Peyer's patch (tissue), 4 donors: ENCODE data around the gene ABHD1. TPM values are rescaled to one million over a fixed set of nuclear protein-coding genes. Genes with fewer than 3 reads are reported as not detected.
"Not testable (repeated sequence)": the region's sequence is repeated elsewhere in the genome, so short reads cannot be mapped to it uniquely, and the experiment has no call there.

Experiments used
- DNase-seq, 3 donors: peaks; one replicate each; pipeline ENCODE4 v3.0.0-alpha.2; 2017 to 2019
- H3K27ac ChIP-seq, 4 donors: fragments of 200-600 bp; sonication (generic); one replicate each; pipeline ENCODE4 v1.5.1; 2016 to 2019
- H3K27me3 ChIP-seq, 2 donors: fragments of 200-600 bp; sonication (generic); one replicate each; pipeline ENCODE4 v1.5.1; 2019
- H3K36me3 ChIP-seq, 3 donors: fragments of 200-600 bp; sonication (generic); one replicate each; pipeline ENCODE4 v1.5.1; 2016 to 2019
- H3K4me1 ChIP-seq, 4 donors: fragments of 200-600 bp; sonication (generic); one replicate each; pipeline ENCODE4 v1.5.1; 2016 to 2019
- H3K4me3 ChIP-seq, 4 donors: fragments of 200-600 bp; sonication (generic); 1 replicate in 3 of 4; 2 replicates in 1 of 4; pipeline ENCODE4 v1.5.1; 2016 to 2019; ENCODE audit warnings: mild to moderate bottlenecking in 1 of 4
- H3K9me3 ChIP-seq, 4 donors: fragments of 200-600 bp; sonication (generic); one replicate each; pipeline ENCODE4 v1.5.1; 2016 to 2019; ENCODE audit warnings: mild to moderate bottlenecking in 1 of 4
- POLR2A ChIP-seq, 2 donors: fragments of 450-650 bp; IDR thresholded peaks; one replicate each; pipeline ENCODE4 v1.5.1; 2017; ENCODE audit warnings: antibody characterized with exemption in 2 of 2, mild to moderate bottlenecking in 2 of 2, moderate library complexity in 2 of 2
- total RNA-seq, 4 donors: library from RNA; depleted of rRNA; stranded (reverse); fragments of >200 nt; gene quantifications; one replicate each; pipeline ENCODE4 v1.1.0, GENCODE V29; 2016
- TF ChIP-seq, protein P1 (sequence below), 6 experiments: fragments of 450-650 bp in 4 of 6; fragments of 200-600 bp in 2 of 6; sonication (generic) in 1 of 6; IDR thresholded peaks; one replicate each; pipeline ENCODE4 v1.5.1; 2017 to 2019; ENCODE audit warnings: antibody characterized with exemption in 6 of 6, mild to moderate bottlenecking in 3 of 6, moderate library complexity in 1 of 6

The ABHD1 gene
- total RNA-seq, 4 donors from 2014 or later, result 2.8 TPM; not detected in 3

DNA sequence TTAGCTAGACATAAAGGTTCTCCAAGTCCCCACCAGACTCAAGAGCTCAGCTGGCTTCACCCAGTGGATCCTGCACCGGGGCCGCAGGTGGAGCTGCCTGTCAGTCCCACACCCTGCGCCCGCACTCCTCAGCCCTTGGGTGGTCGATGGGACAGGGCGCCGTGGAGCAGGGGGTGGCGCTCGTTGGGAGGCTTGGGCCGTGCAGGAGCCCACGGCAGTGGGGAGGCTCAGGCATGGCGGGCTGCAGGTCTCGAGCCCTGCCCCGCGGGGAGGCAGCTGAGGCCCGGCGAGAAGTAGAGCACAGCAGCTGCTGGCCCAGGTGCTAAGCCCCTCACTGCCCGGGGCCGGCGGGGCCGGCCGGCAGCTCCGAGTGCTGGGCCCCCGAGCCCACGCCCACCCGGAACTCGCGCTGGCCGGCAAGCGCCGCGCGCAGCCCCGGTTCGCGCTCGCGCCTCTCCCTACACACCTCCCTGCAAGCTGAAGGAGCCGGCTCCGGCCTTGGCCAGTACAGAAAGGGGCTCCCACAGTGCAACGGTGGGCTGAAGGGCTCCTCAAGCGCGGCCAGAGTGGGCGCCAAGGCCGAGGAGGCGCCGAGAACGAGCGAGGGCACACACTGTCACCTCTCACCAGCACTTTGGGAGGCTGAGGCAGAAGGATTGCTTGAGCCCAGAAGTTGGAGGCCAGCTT lies 12.1 kb upstream of the ABHD1 start:
- not testable (repeated sequence) for H3K4me3 ChIP-seq, H3K27me3 ChIP-seq, H3K4me1 ChIP-seq, H3K36me3 ChIP-seq, H3K9me3 ChIP-seq, DNase-seq, H3K27ac ChIP-seq

- Histone ChIP-seq H3K4me3 (no peak overlapping the region), H3K4me1 (peaks cover 0 to 15% (median 6%) of the 10 kb centered on the region in 4 donors), H3K27ac (no peak overlapping the region), H3K9me3 (no peaks in the 10 kb centered on the region), H3K36me3 (no peaks in the 10 kb centered on the region), H3K27me3 (peaks cover 0 to 5% of the 10 kb centered on the region in 2 donors)
- DNase-seq, result no peak
- TF ChIP-seq, protein P1, sequence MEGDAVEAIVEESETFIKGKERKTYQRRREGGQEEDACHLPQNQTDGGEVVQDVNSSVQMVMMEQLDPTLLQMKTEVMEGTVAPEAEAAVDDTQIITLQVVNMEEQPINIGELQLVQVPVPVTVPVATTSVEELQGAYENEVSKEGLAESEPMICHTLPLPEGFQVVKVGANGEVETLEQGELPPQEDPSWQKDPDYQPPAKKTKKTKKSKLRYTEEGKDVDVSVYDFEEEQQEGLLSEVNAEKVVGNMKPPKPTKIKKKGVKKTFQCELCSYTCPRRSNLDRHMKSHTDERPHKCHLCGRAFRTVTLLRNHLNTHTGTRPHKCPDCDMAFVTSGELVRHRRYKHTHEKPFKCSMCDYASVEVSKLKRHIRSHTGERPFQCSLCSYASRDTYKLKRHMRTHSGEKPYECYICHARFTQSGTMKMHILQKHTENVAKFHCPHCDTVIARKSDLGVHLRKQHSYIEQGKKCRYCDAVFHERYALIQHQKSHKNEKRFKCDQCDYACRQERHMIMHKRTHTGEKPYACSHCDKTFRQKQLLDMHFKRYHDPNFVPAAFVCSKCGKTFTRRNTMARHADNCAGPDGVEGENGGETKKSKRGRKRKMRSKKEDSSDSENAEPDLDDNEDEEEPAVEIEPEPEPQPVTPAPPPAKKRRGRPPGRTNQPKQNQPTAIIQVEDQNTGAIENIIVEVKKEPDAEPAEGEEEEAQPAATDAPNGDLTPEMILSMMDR (IDR thresholded peaks at IDR 0.05), result no peak
- TF ChIP-seq POLR2A (IDR thresholded peaks at IDR 0.05), result no peak
These were observed 8.1 kb upstream of the ABHD1 start for GRCh38 chr2:27115519-27115918.

DNA sequence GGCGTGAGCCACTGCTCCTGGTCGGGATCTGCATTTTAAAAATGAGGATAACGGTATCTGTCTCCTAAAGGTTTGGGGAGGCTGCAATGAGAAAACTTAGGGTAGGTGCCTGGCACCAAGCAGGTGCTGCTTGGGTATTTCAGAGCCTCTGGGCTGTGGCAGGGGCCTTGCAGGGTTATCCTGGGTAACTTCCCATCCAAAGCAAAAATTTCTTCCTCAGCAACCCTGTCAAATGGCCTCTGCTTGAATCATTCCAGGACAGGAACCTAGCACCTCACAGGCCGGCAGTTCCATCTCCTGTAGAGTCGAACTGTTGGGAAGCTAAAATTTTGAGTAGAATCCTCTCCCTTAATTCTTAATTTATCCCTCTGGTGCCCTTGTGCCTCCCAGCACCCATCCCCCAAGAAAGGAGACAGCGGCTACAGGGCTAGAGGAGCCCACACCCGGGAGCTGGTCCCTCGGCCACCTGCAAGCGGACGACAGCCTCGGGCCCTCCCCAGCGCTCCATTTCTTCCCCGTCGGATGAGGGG lies 5.6 kb upstream of the ABHD1 start:
- no peak overlapping the region for H3K27ac ChIP-seq
- peaks cover 0 to 5% of the 10 kb centered on the region in 2 donors for H3K27me3 ChIP-seq
- peaks cover 3 to 20% (median 6%) of the 10 kb centered on the region in 4 donors for H3K4me1 ChIP-seq
- no peaks in the 10 kb centered on the region for H3K36me3 ChIP-seq
- H3K4me3 ChIP-seq, result peak overlapping the region; percentile 13 to 55 (median 46)
- no peak for DNase-seq
- TF ChIP-seq, protein P1 (IDR thresholded peaks at IDR 0.05), result no peak
- TF ChIP-seq POLR2A (IDR thresholded peaks at IDR 0.05), result no peak
- no peaks in the 10 kb centered on the region for H3K9me3 ChIP-seq

GRCh38 chr2:27118525-27119329 lies 4.9 kb upstream of the ABHD1 start, which contains the start of gene CGREF1:
TSS of gene CGREF1 (minus strand) at chr2:27119128. CDS start at chr2:27104366, 14,762 bp downstream.
- H3K27me3 ChIP-seq, result peaks cover 0 to 5% of the 10 kb centered on the region in 2 donors

GRCh38 chr2:27119330-27119670 lies 4.3 kb upstream of the ABHD1 start:
- peak overlapping the region in 1 of 4 donors; percentile 47 for H3K4me3 ChIP-seq
- H3K27me3 ChIP-seq, DNase-seq: not testable (repeated sequence)

More at GRCh38 chr2:27118525-27119329, 4.9 kb upstream of the ABHD1 start, which contains the start of gene CGREF1:
- no peaks in the 10 kb centered on the region for H3K9me3 ChIP-seq
- H3K4me3 ChIP-seq, result peak within 1 kb of the TSS; percentile 13 to 55 (median 46)
- DNase-seq, result peak in 2 of 3 donors; percentile 61 to 70
- H3K4me1 ChIP-seq, result peaks cover 4 to 24% (median 6%) of the 10 kb centered on the region in 4 donors
- H3K36me3 ChIP-seq, result no peaks in the 10 kb centered on the region
- TF ChIP-seq, protein P1 (IDR thresholded peaks at IDR 0.05), result peak in 1 of 6 experiments; percentile 8
- no peak for TF ChIP-seq POLR2A (IDR thresholded peaks at IDR 0.05)
- no peak within 1 kb of the TSS for H3K27ac ChIP-seq

GRCh38 chr2:27121906-27122305 lies 1.7 kb upstream of the ABHD1 start:
- no peak overlapping the region for H3K27ac ChIP-seq
- TF ChIP-seq, protein P1 (IDR thresholded peaks at IDR 0.05), result no peak
- no peak for TF ChIP-seq POLR2A (IDR thresholded peaks at IDR 0.05)

More at GRCh38 chr2:27119330-27119670, 4.3 kb upstream of the ABHD1 start:
- peaks cover 4 to 28% (median 6%) of the 10 kb centered on the region in 4 donors for H3K4me1 ChIP-seq
- not testable (repeated sequence) for H3K9me3 ChIP-seq, H3K27ac ChIP-seq, H3K36me3 ChIP-seq

More at GRCh38 chr2:27121906-27122305, 1.7 kb upstream of the ABHD1 start:
- no peak for DNase-seq
- peaks cover 0 to 5% of the 10 kb centered on the region in 2 donors for H3K27me3 ChIP-seq
- H3K4me3 ChIP-seq, result no peak overlapping the region
- no peaks in the 10 kb centered on the region for H3K9me3 ChIP-seq
- no peaks in the 10 kb centered on the region for H3K36me3 ChIP-seq
- H3K4me1 ChIP-seq, result peaks cover 4 to 28% (median 6%) of the 10 kb centered on the region in 4 donors
